Liver (tissue), 9 donors: ENCODE results near the gene CELA3B. TPM values are rescaled to one million over a fixed set of nuclear protein-coding genes. Genes with fewer than 3 reads are reported as not detected.

Experiments
- DNase-seq: peaks from one replicate; pipeline ENCODE4 v3.0.0-alpha.2; 2017; ENCODE audit warnings: low spot score
- H3K27ac ChIP-seq, 2 donors: one replicate each; pipeline ENCODE4 v1.7.0; 2013; ENCODE audit warnings: inconsistent platforms in 2 of 2, low read length in 2 of 2, control low read depth in 1 of 2, low read depth in 1 of 2, mild to moderate bottlenecking in 1 of 2
- H3K27me3 ChIP-seq, 4 donors: one replicate each; pipeline versions ENCODE4 v1.6.1 to v1.7.0; 2013; ENCODE audit warnings: low read length in 3 of 4, inconsistent platforms in 1 of 4, mild to moderate bottlenecking in 1 of 4, moderate library complexity in 1 of 4; ENCODE audit not compliant: control insufficient read depth in 4 of 4, insufficient read depth in 4 of 4
- H3K36me3 ChIP-seq, 4 donors: one replicate each; pipeline versions ENCODE4 v1.6.1 to v1.7.0; 2013; ENCODE audit warnings: low read length in 3 of 4, mild to moderate bottlenecking in 3 of 4, low read depth in 1 of 4, moderate library complexity in 1 of 4; ENCODE audit not compliant: control insufficient read depth in 4 of 4, insufficient read depth in 3 of 4
- H3K4me1 ChIP-seq, 4 donors: one replicate each; pipeline versions ENCODE4 v1.6.1 to v1.7.0; 2013; ENCODE audit warnings: low read length in 3 of 4, mild to moderate bottlenecking in 3 of 4, moderate library complexity in 1 of 4; ENCODE audit not compliant: control insufficient read depth in 4 of 4, insufficient read depth in 4 of 4
- H3K4me3 ChIP-seq, 3 donors: one replicate each; pipeline versions ENCODE4 v1.6.1 to v1.7.0; 2013; ENCODE audit warnings: low read length in 3 of 3, control low read depth in 1 of 3, low read depth in 1 of 3, mild to moderate bottlenecking in 1 of 3
- H3K9ac ChIP-seq, 2 donors: one replicate each; pipeline ENCODE4 v1.7.0; 2013; ENCODE audit warnings: low read length in 2 of 2, mild to moderate bottlenecking in 2 of 2, moderate library complexity in 2 of 2, control low read depth in 1 of 2, low read depth in 1 of 2
- H3K9me3 ChIP-seq, 4 donors: one replicate each; pipeline versions ENCODE4 v1.6.1 to v1.7.0; 2013; ENCODE audit warnings: low read length in 3 of 4; ENCODE audit not compliant: control insufficient read depth in 4 of 4
- EGR1 ChIP-seq, 2 donors: IDR thresholded peaks; 2 replicates each; pipeline ENCODE4 v1.6.1; 2016 to 2018; ENCODE audit warnings: antibody characterized with exemption in 2 of 2, low read depth in 2 of 2
- FOXA1 ChIP-seq: IDR thresholded peaks from 2 replicates; pipeline ENCODE4 v1.6.1; 2016; ENCODE audit warnings: antibody characterized with exemption
- FOXA2 ChIP-seq: IDR thresholded peaks from 2 replicates; pipeline ENCODE4 v1.6.1; 2016; ENCODE audit warnings: antibody characterized with exemption
- GABPA ChIP-seq, 2 donors: IDR thresholded peaks in 1 of 2; conservative IDR thresholded peaks in 1 of 2; 2 replicates each; pipeline ENCODE4 v1.6.1; 2016; ENCODE audit warnings: antibody characterized with exemption in 2 of 2, mild to moderate bottlenecking in 1 of 2, moderate library complexity in 1 of 2
- HNF4A ChIP-seq, 2 donors: conservative IDR thresholded peaks; 2 replicates each; pipeline ENCODE4 v1.6.1; 2016; ENCODE audit warnings: antibody characterized with exemption in 2 of 2, mild to moderate bottlenecking in 2 of 2
- HNF4G ChIP-seq: IDR thresholded peaks from 2 replicates; pipeline ENCODE4 v1.6.1; 2016; ENCODE audit warnings: antibody characterized with exemption
- JUND ChIP-seq, 2 donors: IDR thresholded peaks; 2 replicates each; pipeline ENCODE4 v1.6.1; 2016; ENCODE audit warnings: antibody characterized with exemption in 2 of 2
- MAX ChIP-seq: IDR thresholded peaks from 2 replicates; pipeline ENCODE4 v1.6.1; 2016; ENCODE audit warnings: antibody characterized with exemption
- NR2F2 ChIP-seq: IDR thresholded peaks from 2 replicates; pipeline ENCODE4 v1.6.1; 2016; ENCODE audit warnings: antibody characterized with exemption
- RAD21 ChIP-seq, 2 donors: IDR thresholded peaks; 2 replicates each; pipeline ENCODE4 v1.6.1; 2016; ENCODE audit warnings: antibody characterized with exemption in 2 of 2, mild to moderate bottlenecking in 2 of 2
- REST ChIP-seq: IDR thresholded peaks from 2 replicates; pipeline ENCODE4 v1.6.1; 2016; ENCODE audit warnings: antibody characterized with exemption, mild to moderate bottlenecking
- RXRA ChIP-seq, 2 donors: IDR thresholded peaks; 2 replicates each; pipeline ENCODE4 v1.6.1; 2017 to 2018; ENCODE audit warnings: antibody characterized with exemption in 2 of 2, mild to moderate bottlenecking in 1 of 2
- SP1 ChIP-seq: IDR thresholded peaks from 2 replicates; pipeline ENCODE4 v1.6.1; 2018; ENCODE audit warnings: antibody characterized with exemption, mild to moderate bottlenecking
- TAF1 ChIP-seq: conservative IDR thresholded peaks from 2 replicates; pipeline ENCODE4 v1.6.1; 2016; ENCODE audit warnings: antibody characterized with exemption, mild to moderate bottlenecking
- YY1 ChIP-seq: IDR thresholded peaks from 2 replicates; pipeline ENCODE4 v1.6.1; 2016; ENCODE audit warnings: antibody characterized with exemption, mild to moderate bottlenecking
- ZBTB33 ChIP-seq: IDR thresholded peaks from 2 replicates; pipeline ENCODE4 v1.6.1; 2016; ENCODE audit warnings: antibody characterized with exemption
- WGBS: extraction: QIAGEN DNeasy Blood & Tissue Kit; methylation state at CpG from one replicate; pipeline ENCODE4 v1.1.7; 2013; 5-methylcytosine and 5-hydroxymethylcytosine counted together
- polyA plus RNA-seq, 2 donors: library from polyadenylated mRNA; stranded (reverse) in 1 of 2; unstranded in 1 of 2; fragments of 200-250 nt in 1 of 2; fragments of >200 nt in 1 of 2; fragmentation: Nextera tagmentation in 1 of 2; extraction: Ambion mirVana in 1 of 2; gene quantifications; one replicate each; pipeline versions ENCODE4 v1.2.1 to v1.2.3, GENCODE V29; 2013 to 2015
- total RNA-seq, 2 donors: library from RNA; depleted of rRNA; stranded (reverse); fragments of >200 nt; gene quantifications; one replicate each; pipeline ENCODE4 v1.2.3, GENCODE V29; 2014
- donor health status: healthy.
- donor health status: healthy.
- donor health status: healthy.
- donor health status: healthy.
- donor health status: healthy.

CELA3B gene
- total and polyA plus RNA-seq, 4 donors: not detected

- 83% methylated on average over 3 of the region's 3 CpGs for WGBS
- Histone ChIP-seq H3K27me3 (no peaks in the 10 kb centered on the region), H3K36me3 (peaks cover 0 to 6% (median 5%) of the 10 kb centered on the region in 4 donors), H3K9me3 (no peaks in the 10 kb centered on the region), H3K27ac (no peak overlapping the region), H3K4me3 (no peak overlapping the region), H3K9ac (no peak overlapping the region), H3K4me1 (peaks cover 0 to 20% (median 7%) of the 10 kb centered on the region in 4 donors)
- DNase-seq: no peak
- TF ChIP-seq YY1 (no peak), GABPA (IDR thresholded peaks at IDR 0.05 in 1 of 2, conservative IDR thresholded peaks at IDR 0.05 in 1 of 2) (no peak), REST (no peak), MAX (no peak), RAD21 (IDR thresholded peaks at IDR 0.05) (no peak), RXRA (IDR thresholded peaks at IDR 0.05) (no peak), HNF4A (conservative IDR thresholded peaks at IDR 0.05) (no peak), FOXA1 (no peak), NR2F2 (no peak), ZBTB33 (no peak), JUND (IDR thresholded peaks at IDR 0.05) (no peak), FOXA2 (no peak), TAF1 (no peak), HNF4G (no peak)
Measured at GRCh38 chr1:22026924-22027289, 50.1 kb downstream of the CELA3B start.

DNA sequence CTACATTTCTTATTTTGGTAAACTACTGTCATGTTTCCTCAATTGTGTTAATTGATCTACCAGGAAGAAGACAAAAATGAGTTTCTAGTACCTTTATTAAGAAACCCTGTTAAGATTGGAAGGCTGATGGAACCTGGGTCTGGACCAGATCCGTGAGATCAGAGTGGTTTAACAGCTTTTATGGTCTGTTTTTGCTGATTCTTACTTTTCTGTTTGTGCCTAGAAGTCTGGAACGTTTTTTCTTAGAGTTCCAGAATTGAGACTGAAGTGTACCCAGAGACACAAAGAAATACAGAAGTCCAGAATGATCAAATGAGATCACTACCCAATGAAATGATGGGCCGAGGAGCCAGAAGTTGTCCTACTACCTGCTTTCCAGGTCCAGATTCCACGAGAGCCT, 53.2 kb downstream of the CELA3B start:
- Histone ChIP-seq H3K9me3 (no peaks in the 10 kb centered on the region), H3K9ac (no peak overlapping the region), H3K36me3 (peaks cover 0 to 6% (median 5%) of the 10 kb centered on the region in 4 donors), H3K27me3 (no peaks in the 10 kb centered on the region), H3K4me1 (peaks cover 0 to 8% (median 5%) of the 10 kb centered on the region in 4 donors), H3K4me3 (no peak overlapping the region), H3K27ac (no peak overlapping the region)
- DNase-seq: no peak
- TF ChIP-seq REST: no peak
- TF ChIP-seq RAD21 (IDR thresholded peaks at IDR 0.05): no peak
- no peak for TF ChIP-seq JUND (IDR thresholded peaks at IDR 0.05)
- TF ChIP-seq GABPA (IDR thresholded peaks at IDR 0.05 in 1 of 2, conservative IDR thresholded peaks at IDR 0.05 in 1 of 2): no peak
- no peak for TF ChIP-seq HNF4A (conservative IDR thresholded peaks at IDR 0.05)
- TF ChIP-seq TAF1: no peak
- no peak for TF ChIP-seq SP1
- no peak for TF ChIP-seq YY1
- no peak for TF ChIP-seq MAX
- no peak for TF ChIP-seq EGR1 (IDR thresholded peaks at IDR 0.05; ENCODE audit: low read depth in 2 of 2)
- TF ChIP-seq FOXA1: no peak
- 90% methylated on average over 4 of the region's 4 CpGs for WGBS
